HEK293 (cell line): Measurements from ENCODE around the gene DSN1.

Experiments
- CTCF ChIA-PET: fragments of 350-600 bp; formaldehyde crosslinking; extraction: SDS; loops from one replicate; lab custom pipeline; 2021; ENCODE audit warnings: antibody characterized with exemption; lab: Yijun Ruan, JAX
- POLR2A ChIA-PET: fragments of 300-600 bp; formaldehyde crosslinking; extraction: SDS; loops from one replicate; lab custom pipeline; 2020; ENCODE audit warnings: antibody characterized with exemption, inconsistent platforms; lab: Yijun Ruan, JAX
- H3K27ac ChIP-seq: fragments of 200-500 bp; sonication (Bioruptor generic); 2 replicates; pipeline ENCODE4 v1.5.1; 2014; ENCODE audit warnings: low read depth, low read length, control low read depth, inconsistent platforms; ENCODE audit errors: extremely low read depth
- H3K36me3 ChIP-seq, 2 experiments: fragments of 200-500 bp in 1 of 2; sonication (Bioruptor generic) in 1 of 2; 1 replicate in 1 of 2; 2 replicates in 1 of 2; pipeline ENCODE4 v1.5.1; 2014 to 2017; ENCODE audit warnings: inconsistent platforms in 2 of 2, low read length in 2 of 2; ENCODE audit not compliant: control insufficient read depth in 2 of 2, insufficient read depth in 1 of 2
- H3K4me1 ChIP-seq: fragments of 200-500 bp; sonication (Bioruptor generic); 2 replicates; pipeline ENCODE4 v1.5.1; 2014; ENCODE audit warnings: mild to moderate bottlenecking, low read length, inconsistent platforms; ENCODE audit not compliant: control insufficient read depth, insufficient read depth
- H3K4me3 ChIP-seq: 2 replicates; pipeline ENCODE4 v1.5.1; 2011; ENCODE audit warnings: low read depth, mild to moderate bottlenecking, control low read depth, low read length, moderate library complexity
- H3K9me3 ChIP-seq: fragments of 200-500 bp; sonication (Bioruptor generic); 2 replicates; pipeline ENCODE4 v1.5.1; 2014; ENCODE audit warnings: low read depth, low read length, inconsistent platforms; ENCODE audit not compliant: control insufficient read depth, insufficient read depth
- GLI4 ChIP-seq: fragments of 450-650 bp; formaldehyde crosslinking; IDR thresholded peaks from 2 replicates; pipeline ENCODE4 v1.5.1; 2016; ENCODE audit warnings: missing biosample characterization, missing genetic modification characterization
- GLIS2 ChIP-seq: fragments of 450-650 bp; formaldehyde crosslinking; IDR thresholded peaks from 2 replicates; pipeline ENCODE4 v1.5.1; 2016; ENCODE audit warnings: missing biosample characterization, missing genetic modification characterization
- HOXA7 ChIP-seq: sonication (generic); formaldehyde crosslinking; IDR thresholded peaks from 2 replicates; pipeline ENCODE4 v1.8.1; 2022; ENCODE audit warnings: missing genetic modification reagents, borderline replicate concordance
- OVOL3 ChIP-seq: fragments of 450-650 bp; formaldehyde crosslinking; IDR thresholded peaks from 2 replicates; pipeline ENCODE4 v1.5.1; 2016; ENCODE audit warnings: missing biosample characterization, missing genetic modification characterization
- ZBTB48 ChIP-seq: fragments of 450-650 bp; formaldehyde crosslinking; IDR thresholded peaks from 2 replicates; pipeline ENCODE4 v1.5.1; 2016; ENCODE audit warnings: missing biosample characterization, missing genetic modification characterization
- ZNF16 ChIP-seq: fragments of 450-650 bp; formaldehyde crosslinking; IDR thresholded peaks from 2 replicates; pipeline ENCODE4 v1.5.1; 2016; ENCODE audit warnings: low read depth, missing biosample characterization, missing genetic modification characterization
- ZNF174 ChIP-seq: fragments of 450-650 bp; formaldehyde crosslinking; IDR thresholded peaks from 2 replicates; pipeline ENCODE4 v1.5.0; 2017; ENCODE audit warnings: missing biosample characterization, mild to moderate bottlenecking, missing genetic modification characterization
- ZNF175 ChIP-seq: fragments of 450-650 bp; formaldehyde crosslinking; IDR thresholded peaks from 2 replicates; pipeline ENCODE4 v1.5.1; 2016; ENCODE audit warnings: missing biosample characterization, missing genetic modification characterization
- ZNF23 ChIP-seq: fragments of 450-650 bp; formaldehyde crosslinking; IDR thresholded peaks from 2 replicates; pipeline ENCODE4 v1.5.1; 2016; ENCODE audit warnings: missing biosample characterization, missing genetic modification characterization, borderline replicate concordance
- ZNF24 ChIP-seq: fragments of 450-650 bp; formaldehyde crosslinking; IDR thresholded peaks from 2 replicates; pipeline ENCODE4 v1.5.1; 2016; ENCODE audit warnings: missing biosample characterization, missing genetic modification characterization
- ZNF302 ChIP-seq: fragments of 450-650 bp; formaldehyde crosslinking; IDR thresholded peaks from 2 replicates; pipeline ENCODE4 v1.5.1; 2016; ENCODE audit warnings: missing biosample characterization, missing genetic modification characterization, low read depth
- ZNF341 ChIP-seq: fragments of 450-650 bp; formaldehyde crosslinking; IDR thresholded peaks from 2 replicates; pipeline ENCODE4; 2016; ENCODE audit warnings: low read depth, missing biosample characterization, missing genetic modification characterization
- ZNF350 ChIP-seq: fragments of 450-650 bp; formaldehyde crosslinking; IDR thresholded peaks from 2 replicates; pipeline ENCODE4 v1.5.0; 2017; ENCODE audit warnings: missing biosample characterization, mild to moderate bottlenecking, missing genetic modification characterization
- ZNF404 ChIP-seq: fragments of 450-650 bp; formaldehyde crosslinking; IDR thresholded peaks from 2 replicates; pipeline ENCODE4 v1.5.1; 2017; ENCODE audit warnings: missing biosample characterization, missing genetic modification characterization
- ZNF555 ChIP-seq: fragments of 450-650 bp; formaldehyde crosslinking; conservative IDR thresholded peaks from 2 replicates; pipeline ENCODE4 v1.5.1; 2017; ENCODE audit warnings: missing biosample characterization, mild to moderate bottlenecking, missing genetic modification characterization, inconsistent platforms
- ZNF664 ChIP-seq: fragments of 450-650 bp; formaldehyde crosslinking; IDR thresholded peaks from 2 replicates; pipeline ENCODE4 v1.5.1; 2016; ENCODE audit warnings: missing biosample characterization, missing genetic modification characterization
- ZNF701 ChIP-seq: fragments of 450-650 bp; formaldehyde crosslinking; IDR thresholded peaks from 2 replicates; pipeline ENCODE4 v1.5.1; 2016; ENCODE audit warnings: missing biosample characterization, missing genetic modification characterization
- ZNF843 ChIP-seq: fragments of 450-650 bp; formaldehyde crosslinking; IDR thresholded peaks from 2 replicates; pipeline ENCODE4 v1.5.1; 2016; ENCODE audit warnings: missing biosample characterization, missing genetic modification characterization
- ZSCAN16 ChIP-seq: fragments of 450-650 bp; formaldehyde crosslinking; IDR thresholded peaks from 2 replicates; pipeline ENCODE4 v1.5.1; 2016; ENCODE audit warnings: missing biosample characterization, missing genetic modification characterization
- ZSCAN30 ChIP-seq: fragments of 450-650 bp; IDR thresholded peaks from 2 replicates; pipeline ENCODE4 v1.5.1; 2018; ENCODE audit warnings: missing biosample characterization, mild to moderate bottlenecking, missing genetic modification characterization, moderate library complexity
- ZSCAN5A ChIP-seq: fragments of 450-650 bp; formaldehyde crosslinking; IDR thresholded peaks from 2 replicates; pipeline ENCODE4 v1.5.1; 2016; ENCODE audit warnings: missing biosample characterization, missing genetic modification characterization
- TF ChIP-seq, protein P1 (sequence below): fragments of 450-650 bp; formaldehyde crosslinking; IDR thresholded peaks from 2 replicates; pipeline ENCODE4 v1.5.1; 2016; ENCODE audit warnings: missing biosample characterization, missing genetic modification characterization
- TF ChIP-seq, protein P2 (sequence below): fragments of 450-650 bp; formaldehyde crosslinking; IDR thresholded peaks from 2 replicates; pipeline ENCODE4 v1.5.1; 2016; ENCODE audit warnings: missing biosample characterization, missing genetic modification characterization

The DSN1 gene

DNA sequence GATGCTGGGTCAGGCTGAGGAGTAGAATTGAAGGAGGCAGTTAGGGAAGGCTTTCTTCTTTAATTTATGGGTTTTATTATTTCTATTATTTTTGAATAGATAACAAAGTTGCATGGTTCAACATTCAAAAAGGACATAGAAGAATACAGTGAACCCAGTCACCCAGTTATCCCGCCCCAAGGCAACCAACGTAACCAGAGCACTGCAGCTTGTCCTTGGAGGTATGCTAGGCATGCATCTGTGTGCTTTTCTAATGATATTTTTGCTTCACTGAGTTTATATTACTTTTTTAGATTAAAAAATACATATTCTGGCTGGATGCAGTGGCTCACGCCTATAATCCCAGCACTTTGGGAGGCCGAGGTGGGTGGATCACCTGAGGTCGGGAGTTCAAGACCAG, 47.4 kb upstream of the DSN1 start:
- Histone ChIP-seq H3K9me3 (no peaks in the 10 kb centered on the region), H3K4me3 (no peak overlapping the region), H3K4me1 (peaks cover 7% of the 10 kb centered on the region), H3K36me3 (peaks cover 8 to 28% of the 10 kb centered on the region in 2 experiments; a peak in 2 of 3 replicates), H3K27ac (no peak overlapping the region)
- CTCF ChIA-PET: no interaction called here
- TF ChIP-seq ZSCAN16 (tag by site-specific recombination): no peak
- no peak for TF ChIP-seq ZNF350 (tag by site-specific recombination)
- TF ChIP-seq ZSCAN5A (tag by site-specific recombination): no peak
- TF ChIP-seq HOXA7 (CRISPR knock-in tag): no peak
- TF ChIP-seq, protein P1, sequence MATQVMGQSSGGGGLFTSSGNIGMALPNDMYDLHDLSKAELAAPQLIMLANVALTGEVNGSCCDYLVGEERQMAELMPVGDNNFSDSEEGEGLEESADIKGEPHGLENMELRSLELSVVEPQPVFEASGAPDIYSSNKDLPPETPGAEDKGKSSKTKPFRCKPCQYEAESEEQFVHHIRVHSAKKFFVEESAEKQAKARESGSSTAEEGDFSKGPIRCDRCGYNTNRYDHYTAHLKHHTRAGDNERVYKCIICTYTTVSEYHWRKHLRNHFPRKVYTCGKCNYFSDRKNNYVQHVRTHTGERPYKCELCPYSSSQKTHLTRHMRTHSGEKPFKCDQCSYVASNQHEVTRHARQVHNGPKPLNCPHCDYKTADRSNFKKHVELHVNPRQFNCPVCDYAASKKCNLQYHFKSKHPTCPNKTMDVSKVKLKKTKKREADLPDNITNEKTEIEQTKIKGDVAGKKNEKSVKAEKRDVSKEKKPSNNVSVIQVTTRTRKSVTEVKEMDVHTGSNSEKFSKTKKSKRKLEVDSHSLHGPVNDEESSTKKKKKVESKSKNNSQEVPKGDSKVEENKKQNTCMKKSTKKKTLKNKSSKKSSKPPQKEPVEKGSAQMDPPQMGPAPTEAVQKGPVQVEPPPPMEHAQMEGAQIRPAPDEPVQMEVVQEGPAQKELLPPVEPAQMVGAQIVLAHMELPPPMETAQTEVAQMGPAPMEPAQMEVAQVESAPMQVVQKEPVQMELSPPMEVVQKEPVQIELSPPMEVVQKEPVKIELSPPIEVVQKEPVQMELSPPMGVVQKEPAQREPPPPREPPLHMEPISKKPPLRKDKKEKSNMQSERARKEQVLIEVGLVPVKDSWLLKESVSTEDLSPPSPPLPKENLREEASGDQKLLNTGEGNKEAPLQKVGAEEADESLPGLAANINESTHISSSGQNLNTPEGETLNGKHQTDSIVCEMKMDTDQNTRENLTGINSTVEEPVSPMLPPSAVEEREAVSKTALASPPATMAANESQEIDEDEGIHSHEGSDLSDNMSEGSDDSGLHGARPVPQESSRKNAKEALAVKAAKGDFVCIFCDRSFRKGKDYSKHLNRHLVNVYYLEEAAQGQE (tag by site-specific recombination): no peak
- TF ChIP-seq ZNF175 (tag by site-specific recombination): no peak
- no peak for TF ChIP-seq ZNF174 (tag by site-specific recombination)
- no peak for TF ChIP-seq ZNF664 (tag by site-specific recombination)
- no peak for TF ChIP-seq ZNF16
- TF ChIP-seq ZNF341: no peak
- TF ChIP-seq ZNF843 (tag by site-specific recombination): no peak
- TF ChIP-seq ZNF555 (tag by site-specific recombination): no peak
- TF ChIP-seq ZSCAN30 (tag by site-specific recombination): no peak
- TF ChIP-seq OVOL3: no peak
- no peak for TF ChIP-seq ZNF24
- no peak for TF ChIP-seq GLI4 (tag by site-specific recombination)
- no peak for TF ChIP-seq ZNF23 (tag by site-specific recombination)
- no peak for TF ChIP-seq ZNF701 (tag by site-specific recombination)
- TF ChIP-seq, protein P2, sequence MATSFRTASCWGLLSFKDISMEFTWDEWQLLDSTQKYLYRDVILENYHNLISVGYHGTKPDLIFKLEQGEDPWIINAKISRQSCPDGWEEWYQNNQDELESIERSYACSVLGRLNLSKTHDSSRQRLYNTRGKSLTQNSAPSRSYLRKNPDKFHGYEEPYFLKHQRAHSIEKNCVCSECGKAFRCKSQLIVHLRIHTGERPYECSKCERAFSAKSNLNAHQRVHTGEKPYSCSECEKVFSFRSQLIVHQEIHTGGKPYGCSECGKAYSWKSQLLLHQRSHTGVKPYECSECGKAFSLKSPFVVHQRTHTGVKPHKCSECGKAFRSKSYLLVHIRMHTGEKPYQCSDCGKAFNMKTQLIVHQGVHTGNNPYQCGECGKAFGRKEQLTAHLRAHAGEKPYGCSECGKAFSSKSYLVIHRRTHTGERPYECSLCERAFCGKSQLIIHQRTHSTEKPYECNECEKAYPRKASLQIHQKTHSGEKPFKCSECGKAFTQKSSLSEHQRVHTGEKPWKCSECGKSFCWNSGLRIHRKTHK (tag by site-specific recombination): no peak
- TF ChIP-seq ZNF404: no peak
- POLR2A ChIA-PET: interaction anchor here (0.7 kb wide), 1 partner anchor 31 kb away, joined by 3 read pairs; no protein-coding TSS in a partner anchor

GRCh38 chr20:36820073-36820472, 46.5 kb upstream of the DSN1 start:
- CTCF ChIA-PET: interaction anchor here (0.6 to 3.3 kb wide), 3 partner anchors 10 to 593 kb away, joined by 3 to 18 read pairs (median 4); no protein-coding TSS in a partner anchor
- Histone ChIP-seq H3K4me1 (peaks cover 7% of the 10 kb centered on the region), H3K9me3 (no peaks in the 10 kb centered on the region), H3K36me3 (peaks cover 7 to 30% of the 10 kb centered on the region in 2 experiments; a peak in 2 of 3 replicates), H3K27ac (no peak overlapping the region), H3K4me3 (no peak overlapping the region)
- POLR2A ChIA-PET: interaction anchor here (0.6 kb wide), 1 partner anchor 1091 kb away, joined by 5 read pairs; no protein-coding TSS in a partner anchor
- no peak for TF ChIP-seq ZNF302 (tag by site-specific recombination)
- TF ChIP-seq ZBTB48: peak; percentile 80; the same call in 1 of the 2 replicates
- TF ChIP-seq GLIS2 (tag by site-specific recombination): 0 out of 2 replicates have a peak, but pooled peaks have one; percentile 18
